SK-N-MC (cell line): ENCODE data around the gene HMGN1.

Experiments used
- EZH2 ChIP-seq: fragments of 200-600 bp; sonication (generic); IDR thresholded peaks from one replicate; pipeline ENCODE4 v1.6.1; 2017; ENCODE audit warnings: antibody characterized with exemption
- POLR2AphosphoS5 ChIP-seq: IDR thresholded peaks from 2 replicates; pipeline ENCODE4 v1.6.1; 2012; ENCODE audit warnings: mild to moderate bottlenecking, low read depth, low read length, borderline replicate concordance

DNA sequence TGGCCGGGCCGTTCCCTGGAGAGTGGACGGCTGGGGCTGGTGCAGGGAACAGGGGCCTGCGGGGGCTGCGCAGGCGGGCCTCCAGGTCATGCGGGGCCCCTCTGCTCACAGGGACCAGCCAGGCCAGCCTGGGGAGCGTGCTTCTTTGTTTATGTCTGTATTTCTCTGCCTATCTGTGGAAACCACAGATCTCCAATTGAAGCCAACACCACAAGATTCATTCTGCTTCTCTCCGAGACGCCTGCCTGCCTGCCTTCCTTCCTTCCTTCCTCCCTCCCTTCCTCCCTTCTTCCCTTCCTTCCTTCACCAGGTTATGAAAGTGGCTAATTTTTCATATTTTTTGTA, 39.9 kb upstream of the HMGN1 start:
- TF ChIP-seq POLR2AphosphoS5 (no peak), EZH2 (no peak)
